HL-60 (cell line): ENCODE results near the gene POU1F1.

Experiments used
- DNase-seq, 2 experiments: peaks; one replicate each; pipeline ENCODE4 v3.0.0-alpha.2; 2010 to 2020; ENCODE audit warnings: low read depth in 1 of 2, low spot score in 1 of 2
- H3K27ac ChIP-seq: fragments of 250-450 bp; sonication (Bioruptor Pico); replicated peaks from 2 replicates; pipeline ENCODE4 v1.5.1; 2020; ENCODE audit warnings: mild to moderate bottlenecking, moderate library complexity
- H3K27me3 ChIP-seq: fragments of 250-450 bp; sonication (Bioruptor Pico); 2 replicates; pipeline ENCODE4 v1.5.1; 2021; ENCODE audit warnings: mild to moderate bottlenecking, moderate library complexity; ENCODE audit not compliant: insufficient read depth, poor library complexity, severe bottlenecking
- H3K4me3 ChIP-seq: replicated peaks from 2 replicates; pipeline ENCODE4 v1.5.1; 2011; ENCODE audit warnings: mild to moderate bottlenecking, control low read depth, low read length; ENCODE audit not compliant: insufficient read depth
- CTCF ChIP-seq: IDR thresholded peaks from one replicate; pipeline ENCODE4 v1.5.1; 2011; ENCODE audit warnings: low read length, control low read depth, inconsistent platforms; ENCODE audit not compliant: insufficient read depth
- GABPA ChIP-seq: IDR thresholded peaks from 2 replicates; pipeline ENCODE4 v1.6.1; 2012; ENCODE audit warnings: low read depth
- POLR2AphosphoS5 ChIP-seq: IDR thresholded peaks from 2 replicates; pipeline ENCODE4 v1.6.1; 2012; ENCODE audit warnings: low read depth
- REST ChIP-seq: IDR thresholded peaks from 2 replicates; pipeline ENCODE4 v1.6.1; 2012; ENCODE audit warnings: low read depth; ENCODE audit not compliant: insufficient replicate concordance
- SPI1 ChIP-seq: IDR thresholded peaks from 2 replicates; pipeline ENCODE4 v1.6.1; 2012; ENCODE audit warnings: low read depth, mild to moderate bottlenecking, borderline replicate concordance

Gene POU1F1

GRCh38 chr3:87247430-87247773 is 29.0 kb downstream of the POU1F1 start:
- TF ChIP-seq CTCF (no peak), POLR2AphosphoS5 (no peak), SPI1 (no peak), GABPA (no peak), REST (no peak)
- H3K4me3 ChIP-seq = no peak overlapping the region
- no peak overlapping the region for H3K27ac ChIP-seq
- DNase-seq = no peak
- no peaks in the 10 kb centered on the region for H3K27me3 ChIP-seq

- no peak for TF ChIP-seq POLR2AphosphoS5
- TF ChIP-seq CTCF = no peak
- no peak for TF ChIP-seq REST
- TF ChIP-seq GABPA = no peak
- no peak for TF ChIP-seq SPI1
- Histone ChIP-seq H3K4me3 (no peak overlapping the region), H3K27me3 (no peaks in the 10 kb centered on the region), H3K27ac (no peak overlapping the region)
- DNase-seq = no peak
Measured at GRCh38 chr3:87246662-87247429, 29.5 kb downstream of the POU1F1 start.

GRCh38 chr3:87236093-87236492 is 40.3 kb downstream of the POU1F1 start:
- no peak overlapping the region for H3K27ac ChIP-seq
- no peaks in the 10 kb centered on the region for H3K27me3 ChIP-seq
- no peak overlapping the region for H3K4me3 ChIP-seq
- TF ChIP-seq SPI1 (no peak), CTCF (no peak), REST (no peak), POLR2AphosphoS5 (no peak), GABPA (no peak)
- no peak for DNase-seq
